ENCODE data around the gene EIF1AD.

The EIF1AD gene

GRCh38 chr11:65975771-65976170, 26.2 kb downstream of the EIF1AD start:
- peaks cover 38% of the 10 kb centered on the region for H3K36me3 ChIP-seq (replicated peaks)
- no peaks in the 10 kb centered on the region for H3K27me3 ChIP-seq (replicated peaks)
- no peak for TF ChIP-seq CTCF (IDR thresholded peaks at IDR 0.05; ENCODE audit: low read depth, low read length, missing control alignments)
- in situ Hi-C loops (cut with HindIII; ENCODE audit: low pct_ligation_motif_present, low sequenced_read_pairs): no loop called here
- DNase-seq: no peak
- no peak overlapping the region for H3K4me3 ChIP-seq (ENCODE audit: low read depth, low read length)
- no peak overlapping the region for H3K27ac ChIP-seq

DNA sequence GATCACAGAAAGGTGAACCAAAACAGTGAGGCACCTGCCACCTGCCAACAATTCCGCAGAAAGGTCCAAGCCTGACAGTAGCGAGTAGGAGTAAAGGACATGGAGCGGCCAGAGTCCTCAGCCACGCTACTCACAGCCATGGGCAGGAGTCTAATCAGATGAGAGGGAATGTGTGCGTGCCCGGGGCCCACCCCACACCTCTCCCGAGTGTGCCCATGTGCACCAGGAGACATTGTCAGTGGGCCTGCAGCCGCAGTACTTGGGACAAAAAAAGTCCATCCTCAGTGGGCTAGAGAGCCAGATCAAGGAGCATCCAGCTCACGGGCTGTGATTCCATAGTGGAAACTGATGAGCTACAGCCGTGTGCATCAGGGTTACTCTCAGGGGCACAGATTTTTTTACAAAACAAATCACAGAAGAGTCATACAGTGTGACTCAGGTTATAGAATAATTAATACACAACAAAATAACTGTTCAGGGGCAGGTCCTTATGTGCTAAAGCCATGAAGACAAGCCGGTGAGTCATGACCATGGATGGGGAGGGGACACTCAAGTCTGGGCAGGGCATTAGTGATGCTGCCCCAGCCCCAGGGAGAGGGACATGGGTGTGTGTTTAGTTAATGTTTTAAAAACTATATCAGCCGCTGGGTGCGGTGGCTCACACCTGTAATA, 28.4 kb downstream of the EIF1AD start:
- H3K36me3 ChIP-seq (replicated peaks): peaks cover 46% of the 10 kb centered on the region
- H3K27me3 ChIP-seq (replicated peaks): no peaks in the 10 kb centered on the region
- in situ Hi-C loops (cut with HindIII; ENCODE audit: low pct_ligation_motif_present, low sequenced_read_pairs): no loop called here
- no peak overlapping the region for H3K27ac ChIP-seq
- no peak overlapping the region for H3K4me3 ChIP-seq (ENCODE audit: low read depth, low read length)
- no peak for TF ChIP-seq CTCF (IDR thresholded peaks at IDR 0.05; ENCODE audit: low read depth, low read length, missing control alignments)
- DNase-seq: peak; percentile 13

DNA sequence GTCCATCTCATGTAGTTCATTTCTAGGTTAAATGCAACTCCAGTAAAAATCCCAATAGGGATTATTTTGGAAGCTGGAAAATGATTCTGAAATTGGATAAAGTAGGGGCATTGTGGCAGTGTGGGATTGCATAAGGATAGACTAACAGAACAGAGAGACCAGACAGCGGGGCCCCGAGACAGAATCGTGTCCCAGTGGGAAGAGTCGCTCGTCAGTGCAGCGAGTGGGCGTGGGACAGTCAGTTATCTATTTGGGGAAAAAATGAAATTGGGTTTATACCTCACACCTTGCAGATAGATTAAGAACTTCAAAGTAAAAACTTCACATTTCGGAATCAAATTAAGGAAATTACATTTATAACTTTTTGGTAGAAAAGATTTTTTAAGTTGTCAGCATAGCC, 29.8 kb downstream of the EIF1AD start:
- DNase-seq: no peak
- in situ Hi-C loops (cut with HindIII; ENCODE audit: low pct_ligation_motif_present, low sequenced_read_pairs): no loop called here
- no peaks in the 10 kb centered on the region for H3K27me3 ChIP-seq (replicated peaks)
- H3K36me3 ChIP-seq (replicated peaks): peaks cover 44% of the 10 kb centered on the region
- no peak overlapping the region for H3K27ac ChIP-seq
- no peak for TF ChIP-seq CTCF (IDR thresholded peaks at IDR 0.05; ENCODE audit: low read depth, low read length, missing control alignments)
- H3K4me3 ChIP-seq (ENCODE audit: low read depth, low read length): no peak overlapping the region

DNA sequence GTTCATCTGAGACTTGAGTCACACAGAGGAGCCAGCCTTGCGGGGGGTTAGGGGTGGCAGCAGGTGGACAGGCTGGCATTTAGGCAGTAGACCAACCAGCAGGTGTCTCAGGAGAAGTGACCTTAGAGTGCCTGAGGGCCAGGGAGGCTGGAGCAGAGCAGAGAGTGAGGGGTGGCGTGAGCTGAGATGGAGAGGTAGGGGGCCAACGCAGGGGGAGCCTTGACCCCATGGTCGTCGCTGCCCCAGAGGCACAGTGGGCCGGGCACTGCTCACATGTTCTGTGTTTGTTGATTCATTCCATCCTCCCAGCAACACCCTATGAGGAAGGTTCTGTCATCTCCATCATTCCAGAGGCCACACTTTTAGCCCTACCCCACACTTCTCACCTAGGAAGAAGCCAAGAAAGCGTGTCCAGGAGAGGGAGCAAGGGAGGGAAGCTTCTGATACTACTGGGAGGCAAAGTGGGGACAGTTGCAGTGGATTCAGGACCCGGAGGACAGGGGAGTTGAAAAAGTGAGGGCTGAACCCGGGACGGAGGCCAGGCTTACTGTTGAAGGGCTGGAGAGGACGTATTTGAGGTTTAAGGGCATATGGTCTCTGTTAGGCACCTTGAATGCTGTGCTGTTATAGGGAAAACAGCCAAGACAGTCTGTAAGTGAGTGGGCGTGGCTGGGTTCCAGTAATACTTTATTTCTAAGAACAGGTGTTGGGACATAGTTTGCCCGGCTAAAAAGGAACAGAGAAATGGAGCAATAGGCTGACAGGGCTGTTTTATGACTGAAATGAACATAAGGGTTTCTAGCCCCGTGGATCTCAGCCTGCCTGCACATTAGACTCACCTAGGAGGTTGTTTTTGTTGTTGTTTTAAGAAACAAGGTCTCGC, 33.1 kb downstream of the EIF1AD start:
- no peak for TF ChIP-seq CTCF (IDR thresholded peaks at IDR 0.05; ENCODE audit: low read depth, low read length, missing control alignments)
- no peaks in the 10 kb centered on the region for H3K27me3 ChIP-seq (replicated peaks)
- H3K27ac ChIP-seq: no peak overlapping the region
- H3K4me3 ChIP-seq (ENCODE audit: low read depth, low read length): no peak overlapping the region
- in situ Hi-C loops (cut with HindIII; ENCODE audit: low pct_ligation_motif_present, low sequenced_read_pairs): no loop called here
- peaks cover 62% of the 10 kb centered on the region for H3K36me3 ChIP-seq (replicated peaks)
- DNase-seq: no peak

- in situ Hi-C loops (cut with HindIII; ENCODE audit: low pct_ligation_motif_present, low sequenced_read_pairs): no loop called here
- no peak overlapping the region for H3K27ac ChIP-seq
- TF ChIP-seq CTCF (IDR thresholded peaks at IDR 0.05; ENCODE audit: low read depth, low read length, missing control alignments): no peak
- H3K36me3 ChIP-seq (replicated peaks): peaks cover 57% of the 10 kb centered on the region
- H3K27me3 ChIP-seq (replicated peaks): no peaks in the 10 kb centered on the region
- no peak for DNase-seq
- H3K4me3 ChIP-seq (ENCODE audit: low read depth, low read length): no peak overlapping the region
Observed at GRCh38 chr11:65967329-65967934, 34.5 kb downstream of the EIF1AD start.

Measured in brain microvascular endothelial cell (primary cell).